ENCODE measurements around the gene HELZ.

DNA sequence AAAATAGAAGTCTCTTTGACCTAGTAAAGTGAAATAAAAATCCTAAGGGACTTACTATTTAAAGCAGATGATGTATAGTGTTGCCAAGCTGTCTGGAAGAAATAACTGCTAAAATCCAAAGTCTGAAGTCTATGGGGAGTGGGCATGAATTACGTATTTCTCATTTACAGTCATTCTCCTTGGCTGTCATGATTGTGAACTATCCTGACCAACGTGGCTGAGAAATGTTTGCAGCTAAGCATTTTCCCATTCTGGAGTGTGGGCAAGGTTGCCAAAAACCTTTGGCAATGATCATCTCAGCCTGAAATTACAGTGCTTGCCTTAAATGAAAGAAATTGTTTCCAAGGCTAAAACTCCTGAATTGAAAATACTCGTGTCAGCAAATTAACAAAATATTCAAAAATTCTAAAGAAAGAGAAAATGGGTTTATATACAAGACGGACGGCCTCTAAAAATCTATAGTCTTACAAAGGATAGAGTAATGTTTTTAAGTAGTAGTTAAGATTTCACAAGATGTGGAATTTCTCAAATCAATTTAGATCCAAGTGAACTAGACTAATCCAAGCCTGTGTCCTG is 123.6 kb downstream of the HELZ start:
- TF ChIP-seq GATA3 (IDR thresholded peaks at IDR 0.05; ENCODE audit: low read depth, low read length) (no peak), GATA2 (IDR thresholded peaks at IDR 0.05; ENCODE audit: low read depth, low read length) (no peak)

Data from SH-SY5Y (cell line).